Tibial artery (tissue), 4 donors: Measurements from ENCODE around the gene C11orf16.

Source experiments
- DNase-seq, 2 donors: peaks; one replicate each; pipeline ENCODE4 v3.0.0-alpha.2; 2019
- H3K27ac ChIP-seq, 2 donors: fragments of 200-600 bp; sonication (generic) in 1 of 2; 1 replicate in 1 of 2; 2 replicates in 1 of 2; pipeline ENCODE4 v1.5.1; 2018 to 2019; ENCODE audit warnings: mild to moderate bottlenecking in 1 of 2
- H3K27me3 ChIP-seq, 2 donors: fragments of 200-600 bp; sonication (generic) in 1 of 2; one replicate each; pipeline versions ENCODE4 v1.5.1 to v1.6.0; 2016 to 2019
- H3K36me3 ChIP-seq, 3 donors: fragments of 200-600 bp; sonication (generic) in 2 of 3; one replicate each; pipeline ENCODE4 v1.5.1; 2016 to 2019; ENCODE audit warnings: mild to moderate bottlenecking in 2 of 3
- H3K4me1 ChIP-seq, 4 donors: fragments of 200-600 bp; sonication (generic) in 2 of 4; 1 replicate in 3 of 4; 2 replicates in 1 of 4; pipeline ENCODE4 v1.5.1; 2016 to 2019
- H3K4me3 ChIP-seq, 2 donors: fragments of 200-600 bp; sonication (generic) in 1 of 2; 1 replicate in 1 of 2; 2 replicates in 1 of 2; pipeline ENCODE4 v1.5.1; 2018 to 2019; ENCODE audit warnings: mild to moderate bottlenecking in 2 of 2
- H3K9me3 ChIP-seq, 3 donors: fragments of 200-600 bp; sonication (generic) in 1 of 3; one replicate each; pipeline ENCODE4 v1.5.1; 2016 to 2019
- CTCF ChIP-seq, 2 experiments: fragments of 200-600 bp in 1 of 2; fragments of 450-650 bp in 1 of 2; IDR thresholded peaks; one replicate each; pipeline ENCODE4 v1.5.1; 2017 to 2019; ENCODE audit warnings: antibody characterized with exemption in 2 of 2, mild to moderate bottlenecking in 1 of 2, moderate library complexity in 1 of 2
- intact Hi-C: fragments of 100-400 bp; cut with DNase I; formaldehyde crosslinking; loops from one replicate; pipeline ENCODE4 v1.15.0; 2023; ENCODE audit warnings: low total_unique reads

Gene C11orf16

GRCh38 chr11:8961401-8961800 lies 28.7 kb upstream of the C11orf16 start:
- H3K4me1 ChIP-seq = peaks cover 0 to 51% (median 22%) of the 10 kb centered on the region in 4 donors

GRCh38 chr11:8959546-8960166 lies 26.9 kb upstream of the C11orf16 start:
- Histone ChIP-seq H3K9me3 (no peaks in the 10 kb centered on the region), H3K4me3 (peak overlapping the region in 1 of 2 donors; percentile 9), H3K27me3 (no peaks in the 10 kb centered on the region), H3K4me1 (peaks cover 0 to 40% (median 22%) of the 10 kb centered on the region in 4 donors), H3K27ac (peak overlapping the region; percentile 56 to 75), H3K36me3 (peaks cover 14 to 23% (median 14%) of the 10 kb centered on the region in 3 donors)
- TF ChIP-seq CTCF (IDR thresholded peaks at IDR 0.05) = peak; percentile 61 to 64
- intact Hi-C loops = loop anchor here (5.0 to 10.0 kb wide), 2 partner anchors 42 to 275 kb away; partner anchors contain the start of genes RPL27A and TRIM66
- DNase-seq = no peak

More at GRCh38 chr11:8961401-8961800, 28.7 kb upstream of the C11orf16 start:
- TF ChIP-seq CTCF (IDR thresholded peaks at IDR 0.05) = no peak
- Histone ChIP-seq H3K36me3 (peaks cover 0 to 9% (median 0%) of the 10 kb centered on the region in 3 donors), H3K27ac (no peak overlapping the region), H3K9me3 (no peaks in the 10 kb centered on the region), H3K27me3 (no peaks in the 10 kb centered on the region), H3K4me3 (no peak overlapping the region)
- DNase-seq = no peak
- intact Hi-C loops = loop anchor here (10.0 kb wide), 1 partner anchor 277 kb away; the partner anchor contains the start of genes RPL27A and TRIM66

GRCh38 chr11:8956860-8957259 lies 24.1 kb upstream of the C11orf16 start:
- intact Hi-C loops = loop anchor here (5.0 kb wide), 1 partner anchor 40 kb away; no protein-coding TSS in a partner anchor
- H3K9me3 ChIP-seq = no peaks in the 10 kb centered on the region
- H3K4me3 ChIP-seq = no peak overlapping the region
- no peak overlapping the region for H3K27ac ChIP-seq
- no peak for TF ChIP-seq CTCF (IDR thresholded peaks at IDR 0.05)
- no peak for DNase-seq
- peaks cover 35 to 51% (median 37%) of the 10 kb centered on the region in 3 donors for H3K36me3 ChIP-seq
- H3K27me3 ChIP-seq = no peaks in the 10 kb centered on the region
- H3K4me1 ChIP-seq = peaks cover 0 to 22% (median 9%) of the 10 kb centered on the region in 4 donors

DNA sequence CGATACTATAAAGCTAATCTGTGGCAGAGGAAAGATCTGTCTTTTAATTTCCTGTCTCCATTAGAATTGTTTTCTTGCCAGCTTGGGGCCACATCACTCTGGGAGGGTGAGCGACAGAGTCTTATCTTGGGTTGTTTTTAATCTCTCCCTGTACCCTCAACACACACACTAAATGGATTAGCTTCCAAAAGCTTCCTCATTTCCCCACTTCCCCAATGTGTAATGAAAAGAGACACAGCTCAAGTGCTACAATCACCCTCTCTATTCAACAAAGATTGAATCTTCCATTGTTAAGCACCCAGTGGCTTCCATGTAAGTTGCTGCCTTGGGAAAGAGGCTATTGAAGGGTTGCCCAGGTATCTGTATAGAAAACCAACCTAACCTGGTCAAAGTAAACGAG lies 16.1 kb upstream of the C11orf16 start:
- TF ChIP-seq CTCF (IDR thresholded peaks at IDR 0.05) = no peak
- no peak for DNase-seq
- intact Hi-C loops = no loop called here

DNA sequence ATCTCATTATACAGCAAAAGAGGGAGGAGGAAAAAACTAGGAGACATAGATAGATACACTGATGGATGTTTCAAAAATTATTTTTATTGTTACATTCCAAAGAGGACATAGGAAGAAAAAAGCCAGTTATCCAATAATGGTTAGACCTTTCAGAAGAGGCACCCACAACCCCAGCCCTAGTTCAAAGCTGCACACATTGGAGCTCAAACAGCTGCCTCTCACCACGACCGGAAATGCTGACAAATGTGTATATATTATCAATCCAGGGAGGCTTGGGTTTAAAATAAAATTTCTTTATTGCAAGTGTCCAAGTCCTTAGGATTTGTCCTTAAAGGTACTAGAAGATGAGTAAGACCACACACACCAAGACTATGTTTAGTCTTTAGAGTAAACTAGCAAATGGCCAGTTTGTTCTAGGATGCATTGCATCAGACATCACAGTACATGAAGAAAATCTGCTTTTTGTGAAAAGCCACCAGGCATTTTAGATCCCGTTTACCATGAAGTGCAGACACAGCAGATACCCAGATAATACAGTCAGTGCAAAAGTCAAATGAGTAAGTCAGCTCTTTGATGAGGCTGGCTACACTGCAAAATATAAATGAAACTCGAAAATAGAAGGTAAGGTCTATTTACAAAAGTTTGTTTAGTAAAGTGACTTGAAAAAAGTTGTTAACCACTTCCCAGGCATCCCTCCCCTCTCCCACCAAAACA lies 14.6 kb upstream of the C11orf16 start:
- Histone ChIP-seq H3K27me3 (no peaks in the 10 kb centered on the region), H3K4me1 (no peaks in the 10 kb centered on the region), H3K4me3 (no peak overlapping the region), H3K36me3 (peaks cover 24 to 46% (median 43%) of the 10 kb centered on the region in 3 donors), H3K27ac (no peak overlapping the region), H3K9me3 (no peaks in the 10 kb centered on the region)
- no peak for DNase-seq
- intact Hi-C loops = no loop called here
- no peak for TF ChIP-seq CTCF (IDR thresholded peaks at IDR 0.05)

More for the DNA sequence above, 16.1 kb upstream of the C11orf16 start:
- Histone ChIP-seq H3K27me3 (no peaks in the 10 kb centered on the region), H3K4me3 (no peak overlapping the region), H3K36me3 (peaks cover 36 to 60% (median 58%) of the 10 kb centered on the region in 3 donors), H3K27ac (no peak overlapping the region), H3K4me1 (no peaks in the 10 kb centered on the region), H3K9me3 (no peaks in the 10 kb centered on the region)
